ENCODE data around the gene JTB.

JTB gene

GRCh38 chr1:153929981-153930948, 47.2 kb downstream of the JTB start:
- Histone ChIP-seq H3K36me3 (ENCODE audit: control insufficient read depth, low read length) (peaks cover 56% of the 10 kb centered on the region), H3F3A (ENCODE audit: control insufficient read depth, insufficient read depth) (peaks cover 23% of the 10 kb centered on the region), H4K20me1 (ENCODE audit: control insufficient read depth, insufficient read depth, low read depth, low read length) (no peaks in the 10 kb centered on the region), H3K27ac (ENCODE audit: low read depth, low read length) (no peak overlapping the region), H3K4me3 (ENCODE audit: low read length) (no peak overlapping the region), H3K9me3 (ENCODE audit: control insufficient read depth, insufficient read depth, low read length) (no peaks in the 10 kb centered on the region), H3K79me2 (ENCODE audit: control insufficient read depth, low read length) (no peaks in the 10 kb centered on the region), H3K4me2 (ENCODE audit: low read length) (no peak overlapping the region), H3K27me3 (ENCODE audit: control insufficient read depth, low read length) (no peaks in the 10 kb centered on the region), H3K4me1 (ENCODE audit: control insufficient read depth, low read length) (peaks cover 24% of the 10 kb centered on the region), H3K9me2 (replicated peaks; ENCODE audit: control insufficient read depth, low read length) (no peaks in the 10 kb centered on the region)
- no peak for TF ChIP-seq EZH2phosphoT487 (IDR thresholded peaks at IDR 0.05; ENCODE audit: borderline replicate concordance, low read length)
- TF ChIP-seq CTCF (IDR thresholded peaks at IDR 0.05; ENCODE audit: low read depth, low read length, poor library complexity, severe bottlenecking) = peak; percentile 17

- Histone ChIP-seq H3K27ac (ENCODE audit: low read depth, low read length) (no peak overlapping the region), H3K36me3 (ENCODE audit: control insufficient read depth, low read length) (peaks cover 48% of the 10 kb centered on the region), H3K4me1 (ENCODE audit: control insufficient read depth, low read length) (peaks cover 25% of the 10 kb centered on the region), H3F3A (ENCODE audit: control insufficient read depth, insufficient read depth) (peaks cover 23% of the 10 kb centered on the region), H3K79me2 (ENCODE audit: control insufficient read depth, low read length) (peaks cover 3% of the 10 kb centered on the region), H3K9me2 (replicated peaks; ENCODE audit: control insufficient read depth, low read length) (no peaks in the 10 kb centered on the region), H4K20me1 (ENCODE audit: control insufficient read depth, insufficient read depth, low read depth, low read length) (no peaks in the 10 kb centered on the region), H3K9me3 (ENCODE audit: control insufficient read depth, insufficient read depth, low read length) (no peaks in the 10 kb centered on the region), H3K27me3 (ENCODE audit: control insufficient read depth, low read length) (no peaks in the 10 kb centered on the region), H3K4me3 (ENCODE audit: low read length) (no peak overlapping the region), H3K4me2 (ENCODE audit: low read length) (no peak overlapping the region)
- TF ChIP-seq EZH2phosphoT487 (IDR thresholded peaks at IDR 0.05; ENCODE audit: borderline replicate concordance, low read length) (no peak), CTCF (IDR thresholded peaks at IDR 0.05; ENCODE audit: low read depth, low read length, poor library complexity, severe bottlenecking) (no peak)
These were observed 48.0 kb downstream of the JTB start for GRCh38 chr1:153929426-153929825.

GRCh38 chr1:153928791-153929341, 48.6 kb downstream of the JTB start:
- peak overlapping the region; percentile 38; the same call in 1 of the 2 replicates for H3K27ac ChIP-seq (ENCODE audit: low read depth, low read length)
- H3K9me2 ChIP-seq (replicated peaks; ENCODE audit: control insufficient read depth, low read length) = no peaks in the 10 kb centered on the region
- H4K20me1 ChIP-seq (ENCODE audit: control insufficient read depth, insufficient read depth, low read depth, low read length) = no peaks in the 10 kb centered on the region
- H3K36me3 ChIP-seq (ENCODE audit: control insufficient read depth, low read length) = peaks cover 45% of the 10 kb centered on the region
- peak overlapping the region; percentile 36 for H3K4me2 ChIP-seq (ENCODE audit: low read length)
- no peaks in the 10 kb centered on the region for H3K9me3 ChIP-seq (ENCODE audit: control insufficient read depth, insufficient read depth, low read length)
- H3K4me3 ChIP-seq (ENCODE audit: low read length) = no peak overlapping the region
- TF ChIP-seq EZH2phosphoT487 (IDR thresholded peaks at IDR 0.05; ENCODE audit: borderline replicate concordance, low read length) = no peak
- TF ChIP-seq CTCF (IDR thresholded peaks at IDR 0.05; ENCODE audit: low read depth, low read length, poor library complexity, severe bottlenecking) = no peak
- H3K4me1 ChIP-seq (ENCODE audit: control insufficient read depth, low read length) = peaks cover 31% of the 10 kb centered on the region
- peaks cover 8% of the 10 kb centered on the region for H3K79me2 ChIP-seq (ENCODE audit: control insufficient read depth, low read length)
- no peaks in the 10 kb centered on the region for H3K27me3 ChIP-seq (ENCODE audit: control insufficient read depth, low read length)
- peaks cover 23% of the 10 kb centered on the region for H3F3A ChIP-seq (ENCODE audit: control insufficient read depth, insufficient read depth)

Data from DOHH2 (cell line).